ENCODE data around the gene FSTL1. TPM values are rescaled to one million over a fixed set of nuclear protein-coding genes. Genes with fewer than 3 reads are reported as not detected.

Gene FSTL1
- total RNA-seq, 1 donor from 2014 or later = 383 TPM

DNA sequence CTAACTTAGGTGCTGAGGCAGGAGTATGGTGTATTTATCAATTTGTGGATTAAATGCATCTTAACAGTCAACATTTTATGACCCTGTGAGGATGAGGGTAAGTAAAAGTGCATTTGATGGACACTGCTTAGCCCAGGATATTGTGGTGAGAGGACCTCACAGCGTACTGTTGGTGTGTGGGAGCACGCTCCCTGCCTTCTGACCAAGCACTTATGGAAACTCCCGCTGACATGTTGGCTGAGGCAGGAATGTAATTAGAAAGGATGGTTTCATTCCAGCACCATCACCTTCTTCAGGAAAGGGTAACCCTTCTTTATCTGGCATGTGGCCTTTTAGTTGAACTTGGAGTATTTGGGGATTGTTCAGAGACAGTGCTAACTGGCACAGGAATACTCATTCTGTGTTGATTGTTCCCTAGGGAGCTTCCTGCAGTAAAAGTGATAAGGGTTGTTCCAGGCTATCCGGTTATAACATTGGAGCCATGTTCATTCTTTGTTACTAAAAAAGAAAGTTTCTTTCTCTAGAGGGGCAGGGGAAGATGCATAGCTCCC lies 11.7 kb upstream of the FSTL1 start:
- H3K4me1 Mint-ChIP-seq (ENCODE audit: unreplicated experiment) = peaks cover 18% of the 10 kb centered on the region
- H3K4me3 Mint-ChIP-seq = no peak overlapping the region
- no peaks in the 10 kb centered on the region for H3K36me3 Mint-ChIP-seq
- H3K27ac Mint-ChIP-seq = no peak overlapping the region
- H3K9me3 Mint-ChIP-seq = no peaks in the 10 kb centered on the region
- no peak for DNase-seq (ENCODE audit: extremely low spot score, unreplicated experiment)
- TF ChIP-seq, protein P1, sequence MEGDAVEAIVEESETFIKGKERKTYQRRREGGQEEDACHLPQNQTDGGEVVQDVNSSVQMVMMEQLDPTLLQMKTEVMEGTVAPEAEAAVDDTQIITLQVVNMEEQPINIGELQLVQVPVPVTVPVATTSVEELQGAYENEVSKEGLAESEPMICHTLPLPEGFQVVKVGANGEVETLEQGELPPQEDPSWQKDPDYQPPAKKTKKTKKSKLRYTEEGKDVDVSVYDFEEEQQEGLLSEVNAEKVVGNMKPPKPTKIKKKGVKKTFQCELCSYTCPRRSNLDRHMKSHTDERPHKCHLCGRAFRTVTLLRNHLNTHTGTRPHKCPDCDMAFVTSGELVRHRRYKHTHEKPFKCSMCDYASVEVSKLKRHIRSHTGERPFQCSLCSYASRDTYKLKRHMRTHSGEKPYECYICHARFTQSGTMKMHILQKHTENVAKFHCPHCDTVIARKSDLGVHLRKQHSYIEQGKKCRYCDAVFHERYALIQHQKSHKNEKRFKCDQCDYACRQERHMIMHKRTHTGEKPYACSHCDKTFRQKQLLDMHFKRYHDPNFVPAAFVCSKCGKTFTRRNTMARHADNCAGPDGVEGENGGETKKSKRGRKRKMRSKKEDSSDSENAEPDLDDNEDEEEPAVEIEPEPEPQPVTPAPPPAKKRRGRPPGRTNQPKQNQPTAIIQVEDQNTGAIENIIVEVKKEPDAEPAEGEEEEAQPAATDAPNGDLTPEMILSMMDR (conservative IDR thresholded peaks at IDR 0.05) = no peak
- no peaks in the 10 kb centered on the region for H3K27me3 Mint-ChIP-seq

DNA sequence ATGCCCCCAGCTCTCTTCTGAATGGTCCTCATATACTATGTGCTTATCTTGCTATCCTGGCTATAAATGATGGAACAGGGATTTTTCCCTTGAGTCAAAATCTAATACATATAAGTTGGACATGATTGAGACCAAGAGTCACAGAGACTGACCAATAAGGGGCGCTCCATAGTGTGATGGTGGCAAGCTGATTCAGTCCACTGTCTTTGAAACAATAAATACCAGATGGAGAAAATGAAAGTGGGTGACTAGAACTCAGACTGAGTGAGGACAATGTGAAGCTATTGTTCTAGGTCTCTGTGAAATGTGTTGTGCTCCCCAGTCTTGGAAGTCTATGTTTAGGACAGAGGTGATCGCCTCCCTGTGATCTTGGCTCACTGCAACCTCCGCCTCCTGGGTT lies 10.6 kb upstream of the FSTL1 start:
- TF ChIP-seq, protein P1 (conservative IDR thresholded peaks at IDR 0.05) = no peak
- H3K4me1 Mint-ChIP-seq (ENCODE audit: unreplicated experiment) = peaks cover 18% of the 10 kb centered on the region
- no peak for DNase-seq (ENCODE audit: extremely low spot score, unreplicated experiment)
- no peak overlapping the region for H3K27ac Mint-ChIP-seq
- H3K4me3 Mint-ChIP-seq = no peak overlapping the region
- no peaks in the 10 kb centered on the region for H3K9me3 Mint-ChIP-seq
- H3K27me3 Mint-ChIP-seq = no peaks in the 10 kb centered on the region
- H3K36me3 Mint-ChIP-seq = no peaks in the 10 kb centered on the region

DNA sequence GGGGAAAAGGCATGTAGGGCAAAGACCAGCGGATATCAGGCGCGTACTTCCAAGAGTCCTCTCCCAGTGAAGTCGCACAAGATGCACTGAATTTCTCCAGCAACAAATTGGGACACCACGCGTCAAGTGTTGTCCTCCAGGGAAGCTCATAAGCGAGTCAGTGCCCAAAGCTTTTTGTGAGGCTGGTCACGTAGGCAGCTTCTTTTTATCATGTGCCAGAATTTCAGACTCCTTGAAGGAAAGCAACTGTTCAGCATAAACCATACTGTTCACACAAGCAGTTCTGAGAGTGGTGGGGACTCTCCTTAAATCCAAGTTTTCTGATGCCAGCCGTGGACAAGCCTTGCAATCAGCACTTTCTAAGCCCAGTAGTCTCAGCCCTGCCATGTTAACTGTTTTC lies 10.1 kb upstream of the FSTL1 start:
- TF ChIP-seq, protein P1 (conservative IDR thresholded peaks at IDR 0.05) = no peak
- Mint-ChIP-seq H3K4me3 (no peak overlapping the region), H3K27ac (peak overlapping the region; percentile 8), H3K9me3 (no peaks in the 10 kb centered on the region), H3K27me3 (no peaks in the 10 kb centered on the region), H3K36me3 (no peaks in the 10 kb centered on the region), H3K4me1 (ENCODE audit: unreplicated experiment) (peaks cover 18% of the 10 kb centered on the region)
- no peak for DNase-seq (ENCODE audit: extremely low spot score, unreplicated experiment)

DNA sequence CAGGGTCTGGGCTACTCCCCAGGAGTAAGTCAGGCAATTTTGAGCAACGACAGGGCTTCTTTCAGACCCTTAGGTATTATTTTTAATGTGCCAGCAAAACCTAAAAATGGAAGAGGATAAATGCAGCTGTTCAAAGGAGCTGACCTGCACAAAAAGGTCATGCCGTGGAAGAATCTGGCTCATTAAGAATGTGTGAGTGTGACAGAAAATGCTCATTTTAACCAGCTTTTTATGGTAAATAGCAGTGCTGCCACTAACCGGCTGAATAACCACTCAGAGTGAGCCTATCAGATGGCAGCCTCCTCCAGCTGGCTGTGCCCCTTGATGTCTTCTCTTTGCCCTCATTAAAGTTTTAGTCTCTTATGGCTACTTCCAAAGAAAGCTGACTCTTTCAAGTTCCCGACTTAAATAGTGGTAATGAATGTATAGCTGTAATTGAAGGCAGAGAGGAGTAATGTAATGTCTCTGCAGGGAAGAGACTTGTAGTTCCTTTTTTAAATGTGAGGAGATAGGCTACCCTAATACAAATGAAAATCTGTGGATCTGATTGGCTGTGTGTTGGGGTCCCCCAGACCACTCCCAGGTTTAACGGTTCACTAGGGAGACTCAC lies 9.5 kb upstream of the FSTL1 start:
- H3K27me3 Mint-ChIP-seq = no peaks in the 10 kb centered on the region
- no peaks in the 10 kb centered on the region for H3K36me3 Mint-ChIP-seq
- H3K4me1 Mint-ChIP-seq (ENCODE audit: unreplicated experiment) = peaks cover 18% of the 10 kb centered on the region
- H3K4me3 Mint-ChIP-seq = no peak overlapping the region
- TF ChIP-seq, protein P1 (conservative IDR thresholded peaks at IDR 0.05) = no peak
- no peaks in the 10 kb centered on the region for H3K9me3 Mint-ChIP-seq
- H3K27ac Mint-ChIP-seq = peak overlapping the region; percentile 8
- DNase-seq (ENCODE audit: extremely low spot score, unreplicated experiment) = no peak

DNA sequence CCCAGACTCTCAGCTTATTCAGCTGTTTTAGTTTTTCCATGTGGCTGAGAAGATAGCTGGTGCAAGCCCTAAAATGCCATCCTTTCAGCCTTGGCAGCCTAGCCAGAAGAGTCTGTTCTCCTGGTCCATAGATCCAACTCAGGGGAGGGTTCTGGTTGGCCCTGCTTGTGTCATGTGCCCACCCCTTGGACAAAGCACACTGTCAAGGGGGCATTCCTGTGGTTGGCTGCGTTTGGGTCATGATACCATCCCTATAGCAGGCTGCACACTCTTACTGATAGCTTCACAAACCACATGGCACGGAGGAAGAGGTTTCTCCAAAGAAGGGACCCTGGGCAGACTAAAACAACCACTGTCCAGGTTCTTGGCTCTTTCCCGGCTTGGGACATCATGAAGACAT lies 8.4 kb upstream of the FSTL1 start:
- no peak for DNase-seq (ENCODE audit: extremely low spot score, unreplicated experiment)
- no peak overlapping the region for H3K27ac Mint-ChIP-seq
- no peaks in the 10 kb centered on the region for H3K36me3 Mint-ChIP-seq
- peaks cover 18% of the 10 kb centered on the region for H3K4me1 Mint-ChIP-seq (ENCODE audit: unreplicated experiment)
- TF ChIP-seq, protein P1 (conservative IDR thresholded peaks at IDR 0.05) = no peak
- H3K9me3 Mint-ChIP-seq = no peaks in the 10 kb centered on the region
- no peak overlapping the region for H3K4me3 Mint-ChIP-seq
- no peaks in the 10 kb centered on the region for H3K27me3 Mint-ChIP-seq
